Epithelial cell of esophagus (primary cell): Measurements from ENCODE around the gene FAP.

Source experiments
- DNase-seq: peaks from one replicate; pipeline ENCODE4 v3.0.0; 2010; ENCODE audit warnings: low read depth
- H3K4me3 ChIP-seq: 2 replicates; pipeline ENCODE4 v1.5.1; 2011; ENCODE audit warnings: mild to moderate bottlenecking, low read length, control low read depth
- TF ChIP-seq, protein P1 (sequence below): IDR thresholded peaks from 2 replicates; pipeline ENCODE4 v1.5.1; 2011; ENCODE audit warnings: low read depth, mild to moderate bottlenecking, low read length, control low read depth, inconsistent platforms; ENCODE audit not compliant: insufficient read depth; ENCODE audit errors: missing control alignments

FAP gene

DNA sequence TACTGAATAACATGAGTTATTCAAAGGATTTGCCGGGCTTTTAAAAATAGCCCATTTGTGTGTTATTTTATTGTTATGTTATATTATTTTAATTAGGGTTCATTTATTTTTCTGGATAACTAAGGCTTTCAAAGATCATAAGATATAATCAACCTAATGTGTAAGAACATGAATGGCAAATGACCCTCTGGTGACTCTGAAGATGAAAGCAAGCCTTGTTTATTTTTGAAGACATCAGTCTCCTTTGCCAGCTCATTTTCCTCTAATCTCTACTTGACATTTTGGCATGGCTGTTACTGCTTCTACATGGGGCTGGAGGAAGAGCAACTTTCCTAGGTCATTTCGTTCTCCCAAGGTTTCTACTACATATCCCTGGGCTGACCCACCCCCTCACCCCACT is 10.6 kb downstream of the FAP start:
- TF ChIP-seq, protein P1, sequence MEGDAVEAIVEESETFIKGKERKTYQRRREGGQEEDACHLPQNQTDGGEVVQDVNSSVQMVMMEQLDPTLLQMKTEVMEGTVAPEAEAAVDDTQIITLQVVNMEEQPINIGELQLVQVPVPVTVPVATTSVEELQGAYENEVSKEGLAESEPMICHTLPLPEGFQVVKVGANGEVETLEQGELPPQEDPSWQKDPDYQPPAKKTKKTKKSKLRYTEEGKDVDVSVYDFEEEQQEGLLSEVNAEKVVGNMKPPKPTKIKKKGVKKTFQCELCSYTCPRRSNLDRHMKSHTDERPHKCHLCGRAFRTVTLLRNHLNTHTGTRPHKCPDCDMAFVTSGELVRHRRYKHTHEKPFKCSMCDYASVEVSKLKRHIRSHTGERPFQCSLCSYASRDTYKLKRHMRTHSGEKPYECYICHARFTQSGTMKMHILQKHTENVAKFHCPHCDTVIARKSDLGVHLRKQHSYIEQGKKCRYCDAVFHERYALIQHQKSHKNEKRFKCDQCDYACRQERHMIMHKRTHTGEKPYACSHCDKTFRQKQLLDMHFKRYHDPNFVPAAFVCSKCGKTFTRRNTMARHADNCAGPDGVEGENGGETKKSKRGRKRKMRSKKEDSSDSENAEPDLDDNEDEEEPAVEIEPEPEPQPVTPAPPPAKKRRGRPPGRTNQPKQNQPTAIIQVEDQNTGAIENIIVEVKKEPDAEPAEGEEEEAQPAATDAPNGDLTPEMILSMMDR, result no peak
- no peak for DNase-seq
- no peak overlapping the region for H3K4me3 ChIP-seq

DNA sequence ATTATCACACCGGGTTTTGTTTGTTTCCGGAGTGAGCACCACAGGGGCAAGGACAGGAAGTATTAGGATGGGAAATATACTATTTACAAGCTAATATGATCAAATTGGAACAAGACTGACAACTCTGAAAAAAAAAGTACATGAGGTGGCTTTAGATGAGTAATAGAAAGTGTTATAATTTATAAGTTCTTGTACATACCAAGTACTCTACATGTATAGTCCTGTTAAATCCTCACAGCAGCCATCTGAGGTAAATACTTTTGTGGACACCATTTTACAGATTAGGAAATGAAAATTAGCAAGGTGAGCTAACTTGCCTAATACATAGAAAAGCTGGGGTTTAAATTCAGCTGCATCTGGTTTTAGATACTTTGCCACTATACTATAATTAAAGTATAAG is 11.2 kb downstream of the FAP start:
- TF ChIP-seq, protein P1, result no peak
- DNase-seq, result peak; percentile 75
- H3K4me3 ChIP-seq, result no peak overlapping the region

DNA sequence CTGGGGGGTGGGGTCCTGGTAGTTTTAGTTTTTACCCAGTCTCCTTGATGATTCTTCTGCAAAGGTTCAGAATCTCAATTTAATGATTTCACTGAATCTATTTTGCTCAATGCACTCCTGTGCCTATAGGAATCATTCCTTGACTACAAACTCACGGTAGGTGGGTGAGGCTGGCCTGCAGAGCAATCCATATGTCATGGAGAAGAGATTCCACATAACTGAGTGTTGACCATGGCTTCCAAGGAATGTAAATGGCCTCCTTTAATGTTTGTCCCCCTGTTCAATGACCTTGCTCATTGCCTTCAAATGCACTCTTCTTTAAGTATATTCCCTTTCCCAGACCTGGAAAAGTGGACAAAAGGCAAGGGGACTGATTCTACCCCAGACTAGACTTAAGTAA is 12.5 kb downstream of the FAP start:
- TF ChIP-seq, protein P1, result no peak
- H3K4me3 ChIP-seq, result no peak overlapping the region
- no peak for DNase-seq

DNA sequence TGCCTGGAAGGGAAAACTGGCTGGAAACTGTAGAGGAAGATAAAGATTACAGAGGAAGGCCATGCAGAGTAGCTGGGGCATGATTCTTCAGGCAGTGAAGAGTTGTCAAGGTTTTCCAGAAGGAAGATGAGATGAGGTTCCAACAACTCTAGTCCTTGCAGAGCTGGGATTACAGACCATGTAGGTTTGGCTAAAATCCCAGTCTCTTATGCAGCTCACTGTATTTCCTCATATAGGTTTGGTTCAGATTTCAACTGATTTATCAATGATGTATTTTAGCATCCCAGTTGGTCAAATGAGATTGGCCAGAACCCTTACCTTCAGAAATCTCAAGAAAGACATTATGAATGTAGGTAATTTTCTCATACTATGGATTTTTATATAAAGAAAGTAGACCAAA is 16.4 kb downstream of the FAP start:
- DNase-seq, result no peak
- TF ChIP-seq, protein P1, result no peak
- no peak overlapping the region for H3K4me3 ChIP-seq

DNA sequence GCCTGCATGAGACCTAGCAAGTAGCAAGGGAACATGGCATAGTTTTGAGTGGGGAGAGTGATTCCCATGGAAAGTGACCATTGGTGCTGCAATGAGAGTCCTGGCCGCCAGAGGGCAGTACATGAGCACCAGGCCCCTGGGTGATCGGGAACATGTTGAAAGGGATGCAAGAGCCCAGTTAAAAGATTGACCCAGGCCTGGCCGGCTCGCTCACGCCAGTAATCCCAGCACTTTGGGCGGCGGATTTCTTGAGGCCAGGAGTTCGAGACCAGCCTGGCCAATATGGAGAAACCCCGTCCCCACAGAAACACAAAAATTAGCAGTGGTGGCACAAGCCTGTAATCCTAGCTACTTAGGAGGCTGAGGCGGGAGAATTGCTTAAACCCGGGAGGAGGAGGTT is 22.2 kb downstream of the FAP start:
- TF ChIP-seq, protein P1, result peak; percentile 98
- DNase-seq, result peak; percentile 70
- no peak overlapping the region for H3K4me3 ChIP-seq

DNA sequence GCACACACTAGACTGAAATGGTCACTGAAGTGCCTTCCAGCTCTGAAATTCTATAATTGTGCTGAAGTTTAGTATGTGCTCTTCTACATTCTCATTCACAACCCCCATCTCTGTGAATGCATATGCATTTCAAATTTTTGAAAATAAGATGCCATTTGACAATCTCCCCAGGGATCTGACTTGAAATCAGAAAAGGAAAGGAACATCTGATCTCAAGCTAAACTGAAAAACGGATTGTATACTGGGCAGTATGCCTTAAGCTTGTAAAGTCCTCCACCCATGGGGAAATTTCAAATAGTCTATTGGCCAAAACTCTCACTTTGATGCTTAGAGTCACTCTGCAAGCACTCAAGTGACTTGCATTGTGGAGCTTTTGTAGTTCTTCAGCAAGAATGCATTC is 22.9 kb downstream of the FAP start:
- no peak overlapping the region for H3K4me3 ChIP-seq
- no peak for DNase-seq
- TF ChIP-seq, protein P1, result no peak

DNA sequence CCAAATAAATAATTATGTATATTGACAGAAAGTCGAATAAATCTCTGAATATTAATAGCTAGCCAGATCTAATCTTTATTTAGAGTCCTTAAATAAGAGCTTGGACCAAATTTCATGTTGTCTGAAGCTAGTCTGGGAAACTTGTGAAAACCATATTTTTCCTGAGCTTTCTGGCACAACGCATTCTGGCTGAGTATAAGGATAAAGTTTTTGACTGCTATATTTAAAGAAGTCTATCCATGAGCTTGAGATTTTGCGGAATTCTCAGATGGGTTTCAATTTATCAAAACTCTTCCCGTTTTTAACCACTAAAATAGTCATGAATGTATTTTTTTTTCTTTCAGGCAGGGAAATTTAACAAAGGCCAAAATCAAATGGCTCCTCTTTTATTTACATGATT is 23.8 kb downstream of the FAP start:
- H3K4me3 ChIP-seq, result no peak overlapping the region
- TF ChIP-seq, protein P1, result no peak
- DNase-seq, result no peak
